WTC11 (cell line): Measurements from ENCODE around the gene SOCS3.

ENCODE experiments used
- ARID4B ChIP-seq: sonication (generic); formaldehyde crosslinking; IDR thresholded peaks from 2 replicates; pipeline ENCODE4 v1.8.0; 2023; ENCODE audit warnings: missing genetic modification reagents, mild to moderate bottlenecking, borderline replicate concordance
- ATF3 ChIP-seq: sonication (generic); formaldehyde crosslinking; conservative IDR thresholded peaks from 2 replicates; pipeline ENCODE4 v1.8.1; 2022; ENCODE audit warnings: mild to moderate bottlenecking, missing genetic modification reagents
- CTCF ChIP-seq: fragments of 200-600 bp; IDR thresholded peaks from 2 replicates; pipeline ENCODE4 v1.8.0; 2022; ENCODE audit warnings: antibody characterized with exemption
- RELA ChIP-seq: sonication (generic); formaldehyde crosslinking; IDR thresholded peaks from 2 replicates; pipeline ENCODE4 v1.8.1; 2022; ENCODE audit warnings: missing genetic modification reagents, mild to moderate bottlenecking, borderline replicate concordance

- TF ChIP-seq ATF3: no peak
- TF ChIP-seq RELA: no peak
- TF ChIP-seq CTCF: no peak
- no peak for TF ChIP-seq ARID4B
Observed at GRCh38 chr17:78323826-78324390, 36.0 kb downstream of the SOCS3 start.
